ENCODE results near the gene AP2M1.

Gene AP2M1

DNA sequence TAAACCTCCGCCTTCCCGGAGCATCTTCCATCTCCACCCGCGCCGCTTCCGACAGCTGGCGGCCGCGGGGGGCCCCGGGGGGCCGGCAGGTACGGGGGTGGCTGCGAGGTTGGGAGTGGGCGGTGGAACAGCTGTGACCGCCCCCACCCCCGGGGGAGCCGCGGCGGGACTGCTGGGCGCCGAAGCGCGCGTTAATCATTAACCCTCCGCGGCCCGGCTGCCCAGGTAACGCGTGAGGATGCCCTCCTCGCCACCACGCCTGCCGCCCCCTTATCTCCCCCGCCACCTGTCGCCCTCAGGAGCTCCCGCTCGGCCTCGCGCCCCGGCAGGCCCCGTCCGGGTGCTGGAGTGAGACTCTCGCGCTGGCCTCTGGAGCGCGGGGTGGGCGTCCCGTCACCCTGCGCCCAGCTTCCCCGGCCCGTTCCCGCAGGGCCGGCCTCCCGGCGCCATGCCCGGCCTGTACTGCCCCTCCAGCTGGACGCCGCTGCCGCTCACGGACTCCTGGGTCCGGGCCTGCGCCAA is 55.5 kb downstream of the AP2M1 start:
- no peak for DNase-seq

DNA sequence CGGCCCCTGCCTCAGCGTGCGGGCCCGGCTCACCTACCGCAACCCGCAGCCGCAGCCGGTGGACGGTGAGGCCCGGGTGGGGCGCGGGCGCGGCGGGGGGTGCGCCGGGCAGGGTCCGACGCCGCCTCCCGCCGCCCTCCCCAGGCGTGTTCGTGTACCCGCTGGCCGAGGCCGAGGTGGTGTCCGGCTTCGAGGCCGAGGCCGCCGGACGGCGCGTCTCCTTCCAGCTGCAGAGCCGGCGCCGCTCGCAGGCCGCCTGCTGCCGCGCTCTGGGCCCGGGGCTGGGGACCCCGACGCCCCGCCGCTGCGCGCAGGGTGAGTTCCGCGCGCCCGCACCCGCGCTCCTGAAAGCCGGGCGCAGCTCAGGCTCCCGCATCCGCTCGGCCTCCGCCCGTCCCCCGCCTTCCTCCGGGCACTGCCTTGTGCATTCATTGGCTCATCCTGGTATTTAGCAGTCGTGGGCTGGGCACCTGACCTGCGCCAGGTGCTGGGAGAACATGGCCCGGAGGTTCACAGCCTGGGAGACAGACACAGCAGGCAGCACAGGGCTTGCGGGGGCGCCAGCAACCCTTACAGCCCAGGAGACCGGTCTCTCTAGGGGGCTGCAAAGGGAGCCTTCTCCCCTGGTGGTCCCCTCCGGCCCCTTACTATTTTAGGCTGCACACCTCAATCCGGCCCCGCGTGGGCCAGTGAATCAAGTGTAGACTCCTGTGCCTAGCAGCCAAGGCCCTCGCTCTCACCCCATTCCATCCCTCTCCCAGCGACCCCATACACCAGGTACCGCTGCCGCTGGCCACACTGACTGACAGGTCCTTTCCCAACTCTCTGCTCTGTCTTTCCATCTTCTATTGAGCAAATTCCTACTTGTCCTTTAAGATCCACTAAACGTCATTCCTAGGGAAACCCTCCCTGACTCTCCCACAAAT is 56.2 kb downstream of the AP2M1 start:
- DNase-seq, result no peak

DNA sequence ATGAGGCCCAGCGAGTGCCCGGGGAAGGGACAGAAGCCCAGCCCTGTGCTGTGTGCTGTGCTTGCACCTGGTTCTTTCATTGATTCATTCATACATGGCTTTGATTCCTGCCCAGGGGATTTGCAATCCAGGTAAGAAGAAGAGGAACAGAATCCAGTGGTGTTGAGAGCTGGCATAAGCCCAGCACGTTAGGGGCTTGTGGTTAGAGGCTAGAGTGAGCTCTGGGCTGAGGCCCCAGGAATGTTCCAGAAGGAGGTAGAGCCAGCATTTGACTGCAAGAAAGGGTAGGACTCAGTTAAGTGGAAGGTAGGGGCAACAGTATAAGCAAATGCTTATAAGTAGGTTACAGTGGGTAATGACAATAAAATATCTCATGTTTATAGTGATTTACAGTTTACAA is 57.0 kb downstream of the AP2M1 start:
- DNase-seq, result no peak

DNA sequence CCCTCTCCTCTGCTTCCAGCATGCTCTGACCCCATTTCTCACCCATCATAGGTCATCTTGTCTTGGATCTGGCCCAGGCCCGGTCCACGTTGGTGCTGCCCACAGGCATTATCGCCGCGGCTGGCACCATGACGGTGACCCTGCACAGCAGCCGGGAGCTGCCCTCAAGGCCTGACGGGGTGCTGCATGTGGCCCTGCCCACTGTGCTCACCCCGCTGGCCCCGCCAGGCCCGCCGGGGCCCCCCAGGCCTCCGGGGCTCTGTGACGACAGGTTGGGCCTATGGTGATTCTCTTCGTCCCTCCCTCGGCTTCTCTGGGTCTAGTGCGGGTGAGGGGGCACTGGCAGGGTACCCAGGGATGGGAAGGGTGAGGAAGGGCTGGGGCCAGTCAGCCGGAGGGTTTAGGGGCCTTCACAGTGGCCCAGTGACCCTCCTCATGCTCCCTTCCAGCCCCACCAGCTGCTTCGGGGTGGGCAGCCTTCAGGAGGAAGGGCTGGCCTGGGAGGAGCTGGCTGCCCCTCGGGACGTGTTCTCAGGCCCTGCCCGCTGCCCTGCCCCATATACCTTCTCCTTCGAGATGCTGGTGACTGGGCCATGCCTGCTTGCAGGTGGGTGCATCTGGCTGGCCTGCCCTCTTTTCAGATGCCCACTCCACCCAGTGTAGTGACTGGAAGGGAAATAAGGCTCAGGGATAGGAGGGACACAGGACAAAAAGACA is 58.6 kb downstream of the AP2M1 start:
- no peak for DNase-seq
